ENCODE data around the gene NECAB3.

DNA sequence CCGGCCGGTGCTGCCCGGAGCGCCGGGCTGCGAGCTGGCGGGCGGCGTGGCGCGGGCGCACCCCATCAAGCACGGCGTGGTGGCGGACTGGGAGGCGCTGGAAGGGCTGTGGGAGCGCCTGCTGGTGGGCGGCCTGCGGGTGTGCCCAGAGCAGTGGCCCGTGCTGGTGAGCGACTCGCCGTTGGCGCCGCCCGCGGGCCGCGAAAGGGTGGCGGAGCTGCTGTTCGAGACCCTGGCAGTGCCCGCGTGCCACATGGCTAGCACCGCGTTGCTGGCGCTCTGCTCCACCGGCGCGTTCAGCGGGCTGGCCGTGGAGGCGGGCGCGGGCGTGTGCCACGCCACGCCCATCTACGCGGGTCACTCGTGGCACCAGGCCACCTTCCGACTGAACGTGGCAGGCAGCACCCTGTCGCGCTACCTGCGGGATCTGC, 7.0 kb downstream of the NECAB3 start:
- TF ChIP-seq POLR2A (IDR thresholded peaks at IDR 0.05) (no peak), CTCF (IDR thresholded peaks at IDR 0.05) (no peak)

All from vagina (tissue), 2 donors.